ENCODE data around the gene SPATA7. TPM values are rescaled to one million over a fixed set of nuclear protein-coding genes. Genes with fewer than 3 reads are reported as not detected.

SPATA7 gene
- total and polyA plus RNA-seq, 2 experiments from 2014 or later: 16.5 to 17.8 TPM

DNA sequence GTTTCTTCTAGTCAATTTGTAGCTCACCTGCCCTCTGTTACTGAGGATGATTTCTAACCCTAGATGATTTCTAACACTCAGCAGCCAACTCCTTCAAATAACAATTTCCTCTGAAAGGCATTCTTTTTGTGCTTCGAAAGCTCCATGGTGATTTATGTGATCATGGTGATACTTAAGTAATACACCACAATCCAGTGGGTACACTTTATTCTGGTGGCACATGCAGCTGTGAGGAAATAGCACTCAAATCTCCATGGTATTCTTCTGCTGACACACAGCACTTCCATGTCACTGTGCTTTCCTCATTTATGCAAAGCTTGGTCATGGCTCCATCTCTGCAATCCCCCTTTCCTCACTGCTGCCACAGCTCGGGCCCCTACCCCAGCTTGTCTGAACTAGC, 95.6 kb downstream of the SPATA7 start:
- Histone ChIP-seq H3K4me2 (no peak overlapping the region), H3F3A (replicated peaks; ENCODE audit: low read depth) (no peaks in the 10 kb centered on the region), H3K27me3 (ENCODE audit: insufficient read depth) (no peaks in the 10 kb centered on the region), H3K4me1 (ENCODE audit: insufficient read depth) (peaks cover 13% of the 10 kb centered on the region), H3K27ac (ENCODE audit: low read depth) (no peak overlapping the region), H3K4me3 (no peak overlapping the region), H3K36me3 (ENCODE audit: insufficient read depth) (no peaks in the 10 kb centered on the region; the same call in 1 of the 2 replicates), H3K9me2 (ENCODE audit: insufficient read depth) (no peaks in the 10 kb centered on the region), H3K79me2 (replicated peaks; ENCODE audit: insufficient read depth) (no peaks in the 10 kb centered on the region), H2AFZ (no peak overlapping the region), H4K20me1 (replicated peaks; ENCODE audit: insufficient read depth) (no peaks in the 10 kb centered on the region)
- DNase-seq (ENCODE audit: low spot score) (no peak), ATAC-seq (no peak)
- Mint-ChIP-seq H3K36me3 (ENCODE audit: low read depth) (peaks cover 37% of the 10 kb centered on the region), H3K4me3 (no peak overlapping the region), H3K27me3 (ENCODE audit: insufficient read depth, low read depth, poor library complexity) (peaks cover 5% of the 10 kb centered on the region), H3K27ac (no peak overlapping the region; the same call in 1 of the 2 replicates), H3K4me1 (peaks cover 34% of the 10 kb centered on the region), H3K9me3 (no peaks in the 10 kb centered on the region)
- TF ChIP-seq EZH2phosphoT487 (IDR thresholded peaks at IDR 0.05; ENCODE audit: unreplicated experiment) (no peak), POLR2AphosphoS5 (IDR thresholded peaks at IDR 0.05; ENCODE audit: low read depth) (no peak), NANOG (IDR thresholded peaks at IDR 0.05; ENCODE audit: borderline replicate concordance) (no peak), STAT1 (IDR thresholded peaks at IDR 0.05; ENCODE audit: unreplicated experiment) (no peak)
- TF ChIP-seq, protein P1, sequence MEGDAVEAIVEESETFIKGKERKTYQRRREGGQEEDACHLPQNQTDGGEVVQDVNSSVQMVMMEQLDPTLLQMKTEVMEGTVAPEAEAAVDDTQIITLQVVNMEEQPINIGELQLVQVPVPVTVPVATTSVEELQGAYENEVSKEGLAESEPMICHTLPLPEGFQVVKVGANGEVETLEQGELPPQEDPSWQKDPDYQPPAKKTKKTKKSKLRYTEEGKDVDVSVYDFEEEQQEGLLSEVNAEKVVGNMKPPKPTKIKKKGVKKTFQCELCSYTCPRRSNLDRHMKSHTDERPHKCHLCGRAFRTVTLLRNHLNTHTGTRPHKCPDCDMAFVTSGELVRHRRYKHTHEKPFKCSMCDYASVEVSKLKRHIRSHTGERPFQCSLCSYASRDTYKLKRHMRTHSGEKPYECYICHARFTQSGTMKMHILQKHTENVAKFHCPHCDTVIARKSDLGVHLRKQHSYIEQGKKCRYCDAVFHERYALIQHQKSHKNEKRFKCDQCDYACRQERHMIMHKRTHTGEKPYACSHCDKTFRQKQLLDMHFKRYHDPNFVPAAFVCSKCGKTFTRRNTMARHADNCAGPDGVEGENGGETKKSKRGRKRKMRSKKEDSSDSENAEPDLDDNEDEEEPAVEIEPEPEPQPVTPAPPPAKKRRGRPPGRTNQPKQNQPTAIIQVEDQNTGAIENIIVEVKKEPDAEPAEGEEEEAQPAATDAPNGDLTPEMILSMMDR (conservative IDR thresholded peaks at IDR 0.05; ENCODE audit: low read depth in 2 of 2): no peak

DNA sequence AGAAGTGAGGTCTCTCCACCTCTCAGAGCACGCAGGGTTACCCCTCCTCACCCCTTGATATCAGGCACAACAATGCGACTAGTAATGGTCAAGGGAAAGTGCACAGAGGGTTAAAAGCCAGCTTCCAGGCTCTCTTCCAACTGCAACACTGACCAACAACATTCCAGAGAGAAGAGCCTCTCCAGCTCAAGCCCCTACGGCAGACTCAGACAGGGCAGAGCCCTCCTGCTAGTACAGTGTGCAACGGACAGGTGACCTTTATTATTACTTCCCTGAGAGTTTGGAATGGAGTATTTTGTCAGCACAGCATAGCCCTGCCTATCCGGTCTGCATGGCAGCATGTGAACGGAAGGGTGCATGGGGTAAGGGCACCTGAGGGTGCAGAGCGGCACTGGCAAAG, 96.3 kb downstream of the SPATA7 start:
- H3K4me1 Mint-ChIP-seq: peaks cover 28% of the 10 kb centered on the region
- Histone ChIP-seq H3K79me2 (replicated peaks; ENCODE audit: insufficient read depth) (no peaks in the 10 kb centered on the region), H4K20me1 (replicated peaks; ENCODE audit: insufficient read depth) (no peaks in the 10 kb centered on the region), H3K36me3 (ENCODE audit: insufficient read depth) (no peaks in the 10 kb centered on the region; the same call in 1 of the 2 replicates), H3F3A (replicated peaks; ENCODE audit: low read depth) (no peaks in the 10 kb centered on the region), H2AFZ (no peak overlapping the region), H3K27ac (ENCODE audit: low read depth) (no peak overlapping the region), H3K4me1 (ENCODE audit: insufficient read depth) (peaks cover 7% of the 10 kb centered on the region), H3K9me2 (ENCODE audit: insufficient read depth) (no peaks in the 10 kb centered on the region), H3K4me3 (no peak overlapping the region), H3K4me2 (no peak overlapping the region), H3K27me3 (ENCODE audit: insufficient read depth) (no peaks in the 10 kb centered on the region)
- H3K36me3 Mint-ChIP-seq (ENCODE audit: low read depth): peaks cover 37% of the 10 kb centered on the region
- ATAC-seq (peak; percentile 17), DNase-seq (ENCODE audit: low spot score) (no peak)
- H3K4me3 Mint-ChIP-seq: no peak overlapping the region
- H3K9me3 Mint-ChIP-seq: no peaks in the 10 kb centered on the region
- peak overlapping the region; percentile 59 for H3K27ac Mint-ChIP-seq
- H3K27me3 Mint-ChIP-seq (ENCODE audit: insufficient read depth, low read depth, poor library complexity): peaks cover 5% of the 10 kb centered on the region
- TF ChIP-seq, protein P2, sequence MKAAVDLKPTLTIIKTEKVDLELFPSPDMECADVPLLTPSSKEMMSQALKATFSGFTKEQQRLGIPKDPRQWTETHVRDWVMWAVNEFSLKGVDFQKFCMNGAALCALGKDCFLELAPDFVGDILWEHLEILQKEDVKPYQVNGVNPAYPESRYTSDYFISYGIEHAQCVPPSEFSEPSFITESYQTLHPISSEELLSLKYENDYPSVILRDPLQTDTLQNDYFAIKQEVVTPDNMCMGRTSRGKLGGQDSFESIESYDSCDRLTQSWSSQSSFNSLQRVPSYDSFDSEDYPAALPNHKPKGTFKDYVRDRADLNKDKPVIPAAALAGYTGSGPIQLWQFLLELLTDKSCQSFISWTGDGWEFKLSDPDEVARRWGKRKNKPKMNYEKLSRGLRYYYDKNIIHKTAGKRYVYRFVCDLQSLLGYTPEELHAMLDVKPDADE (IDR thresholded peaks at IDR 0.05): no peak
- TF ChIP-seq, protein P3, sequence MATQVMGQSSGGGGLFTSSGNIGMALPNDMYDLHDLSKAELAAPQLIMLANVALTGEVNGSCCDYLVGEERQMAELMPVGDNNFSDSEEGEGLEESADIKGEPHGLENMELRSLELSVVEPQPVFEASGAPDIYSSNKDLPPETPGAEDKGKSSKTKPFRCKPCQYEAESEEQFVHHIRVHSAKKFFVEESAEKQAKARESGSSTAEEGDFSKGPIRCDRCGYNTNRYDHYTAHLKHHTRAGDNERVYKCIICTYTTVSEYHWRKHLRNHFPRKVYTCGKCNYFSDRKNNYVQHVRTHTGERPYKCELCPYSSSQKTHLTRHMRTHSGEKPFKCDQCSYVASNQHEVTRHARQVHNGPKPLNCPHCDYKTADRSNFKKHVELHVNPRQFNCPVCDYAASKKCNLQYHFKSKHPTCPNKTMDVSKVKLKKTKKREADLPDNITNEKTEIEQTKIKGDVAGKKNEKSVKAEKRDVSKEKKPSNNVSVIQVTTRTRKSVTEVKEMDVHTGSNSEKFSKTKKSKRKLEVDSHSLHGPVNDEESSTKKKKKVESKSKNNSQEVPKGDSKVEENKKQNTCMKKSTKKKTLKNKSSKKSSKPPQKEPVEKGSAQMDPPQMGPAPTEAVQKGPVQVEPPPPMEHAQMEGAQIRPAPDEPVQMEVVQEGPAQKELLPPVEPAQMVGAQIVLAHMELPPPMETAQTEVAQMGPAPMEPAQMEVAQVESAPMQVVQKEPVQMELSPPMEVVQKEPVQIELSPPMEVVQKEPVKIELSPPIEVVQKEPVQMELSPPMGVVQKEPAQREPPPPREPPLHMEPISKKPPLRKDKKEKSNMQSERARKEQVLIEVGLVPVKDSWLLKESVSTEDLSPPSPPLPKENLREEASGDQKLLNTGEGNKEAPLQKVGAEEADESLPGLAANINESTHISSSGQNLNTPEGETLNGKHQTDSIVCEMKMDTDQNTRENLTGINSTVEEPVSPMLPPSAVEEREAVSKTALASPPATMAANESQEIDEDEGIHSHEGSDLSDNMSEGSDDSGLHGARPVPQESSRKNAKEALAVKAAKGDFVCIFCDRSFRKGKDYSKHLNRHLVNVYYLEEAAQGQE (IDR thresholded peaks at IDR 0.05; ENCODE audit: unreplicated experiment): no peak
- no peak for TF ChIP-seq EZH2 (IDR thresholded peaks at IDR 0.05; ENCODE audit: low read depth, unreplicated experiment)
- no peak for TF ChIP-seq STAT1 (IDR thresholded peaks at IDR 0.05; ENCODE audit: unreplicated experiment)
- no peak for TF ChIP-seq ZNF114 (CRISPR knock-in tag; IDR thresholded peaks at IDR 0.05)
- TF ChIP-seq, protein P4, sequence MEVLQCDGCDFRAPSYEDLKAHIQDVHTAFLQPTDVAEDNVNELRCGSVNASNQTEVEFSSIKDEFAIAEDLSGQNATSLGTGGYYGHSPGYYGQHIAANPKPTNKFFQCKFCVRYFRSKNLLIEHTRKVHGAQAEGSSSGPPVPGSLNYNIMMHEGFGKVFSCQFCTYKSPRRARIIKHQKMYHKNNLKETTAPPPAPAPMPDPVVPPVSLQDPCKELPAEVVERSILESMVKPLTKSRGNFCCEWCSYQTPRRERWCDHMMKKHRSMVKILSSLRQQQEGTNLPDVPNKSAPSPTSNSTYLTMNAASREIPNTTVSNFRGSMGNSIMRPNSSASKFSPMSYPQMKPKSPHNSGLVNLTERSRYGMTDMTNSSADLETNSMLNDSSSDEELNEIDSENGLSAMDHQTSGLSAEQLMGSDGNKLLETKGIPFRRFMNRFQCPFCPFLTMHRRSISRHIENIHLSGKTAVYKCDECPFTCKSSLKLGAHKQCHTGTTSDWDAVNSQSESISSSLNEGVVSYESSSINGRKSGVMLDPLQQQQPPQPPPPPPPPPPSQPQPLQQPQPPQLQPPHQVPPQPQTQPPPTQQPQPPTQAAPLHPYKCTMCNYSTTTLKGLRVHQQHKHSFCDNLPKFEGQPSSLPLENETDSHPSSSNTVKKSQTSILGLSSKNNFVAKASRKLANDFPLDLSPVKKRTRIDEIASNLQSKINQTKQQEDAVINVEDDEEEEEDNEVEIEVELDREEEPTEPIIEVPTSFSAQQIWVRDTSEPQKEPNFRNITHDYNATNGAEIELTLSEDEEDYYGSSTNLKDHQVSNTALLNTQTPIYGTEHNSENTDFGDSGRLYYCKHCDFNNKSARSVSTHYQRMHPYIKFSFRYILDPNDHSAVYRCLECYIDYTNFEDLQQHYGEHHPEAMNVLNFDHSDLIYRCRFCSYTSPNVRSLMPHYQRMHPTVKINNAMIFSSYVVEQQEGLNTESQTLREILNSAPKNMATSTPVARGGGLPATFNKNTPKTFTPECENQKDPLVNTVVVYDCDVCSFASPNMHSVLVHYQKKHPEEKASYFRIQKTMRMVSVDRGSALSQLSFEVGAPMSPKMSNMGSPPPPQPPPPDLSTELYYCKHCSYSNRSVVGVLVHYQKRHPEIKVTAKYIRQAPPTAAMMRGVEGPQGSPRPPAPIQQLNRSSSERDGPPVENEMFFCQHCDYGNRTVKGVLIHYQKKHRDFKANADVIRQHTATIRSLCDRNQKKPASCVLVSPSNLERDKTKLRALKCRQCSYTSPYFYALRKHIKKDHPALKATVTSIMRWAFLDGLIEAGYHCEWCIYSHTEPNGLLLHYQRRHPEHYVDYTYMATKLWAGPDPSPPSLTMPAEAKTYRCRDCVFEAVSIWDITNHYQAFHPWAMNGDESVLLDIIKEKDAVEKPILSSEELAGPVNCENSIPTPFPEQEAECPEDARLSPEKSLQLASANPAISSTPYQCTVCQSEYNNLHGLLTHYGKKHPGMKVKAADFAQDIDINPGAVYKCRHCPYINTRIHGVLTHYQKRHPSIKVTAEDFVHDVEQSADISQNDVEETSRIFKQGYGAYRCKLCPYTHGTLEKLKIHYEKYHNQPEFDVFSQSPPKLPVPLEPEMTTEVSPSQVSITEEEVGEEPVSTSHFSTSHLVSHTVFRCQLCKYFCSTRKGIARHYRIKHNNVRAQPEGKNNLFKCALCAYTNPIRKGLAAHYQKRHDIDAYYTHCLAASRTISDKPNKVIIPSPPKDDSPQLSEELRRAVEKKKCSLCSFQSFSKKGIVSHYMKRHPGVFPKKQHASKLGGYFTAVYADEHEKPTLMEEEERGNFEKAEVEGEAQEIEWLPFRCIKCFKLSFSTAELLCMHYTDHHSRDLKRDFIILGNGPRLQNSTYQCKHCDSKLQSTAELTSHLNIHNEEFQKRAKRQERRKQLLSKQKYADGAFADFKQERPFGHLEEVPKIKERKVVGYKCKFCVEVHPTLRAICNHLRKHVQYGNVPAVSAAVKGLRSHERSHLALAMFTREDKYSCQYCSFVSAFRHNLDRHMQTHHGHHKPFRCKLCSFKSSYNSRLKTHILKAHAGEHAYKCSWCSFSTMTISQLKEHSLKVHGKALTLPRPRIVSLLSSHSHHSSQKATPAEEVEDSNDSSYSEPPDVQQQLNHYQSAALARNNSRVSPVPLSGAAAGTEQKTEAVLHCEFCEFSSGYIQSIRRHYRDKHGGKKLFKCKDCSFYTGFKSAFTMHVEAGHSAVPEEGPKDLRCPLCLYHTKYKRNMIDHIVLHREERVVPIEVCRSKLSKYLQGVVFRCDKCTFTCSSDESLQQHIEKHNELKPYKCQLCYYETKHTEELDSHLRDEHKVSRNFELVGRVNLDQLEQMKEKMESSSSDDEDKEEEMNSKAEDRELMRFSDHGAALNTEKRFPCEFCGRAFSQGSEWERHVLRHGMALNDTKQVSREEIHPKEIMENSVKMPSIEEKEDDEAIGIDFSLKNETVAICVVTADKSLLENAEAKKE (CRISPR knock-in tag; IDR thresholded peaks at IDR 0.05): no peak

Data from GM23338 (cell line).